Measurements from ENCODE around the gene SCFD2.

DNA sequence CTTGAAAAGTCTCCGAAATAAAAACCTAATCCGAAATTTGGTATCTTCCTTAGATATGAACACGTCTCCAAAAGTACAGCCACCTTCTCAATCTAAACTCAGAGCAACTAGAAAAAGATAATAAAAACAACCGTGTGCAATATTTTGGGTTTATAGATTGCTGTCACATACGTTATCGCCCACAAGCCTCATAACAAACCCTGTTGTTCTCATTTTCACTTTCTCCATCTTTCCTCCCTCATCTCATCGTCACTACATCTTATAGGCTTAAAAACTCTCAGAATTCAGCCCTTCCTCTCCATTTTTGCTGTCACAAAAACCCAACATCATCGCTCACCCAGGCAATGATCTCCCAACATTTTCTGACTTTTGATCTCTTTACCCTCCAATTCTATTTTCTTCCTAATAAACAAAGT lies 448 bp upstream of the SCFD2 start:
- TF ChIP-seq, protein P1, sequence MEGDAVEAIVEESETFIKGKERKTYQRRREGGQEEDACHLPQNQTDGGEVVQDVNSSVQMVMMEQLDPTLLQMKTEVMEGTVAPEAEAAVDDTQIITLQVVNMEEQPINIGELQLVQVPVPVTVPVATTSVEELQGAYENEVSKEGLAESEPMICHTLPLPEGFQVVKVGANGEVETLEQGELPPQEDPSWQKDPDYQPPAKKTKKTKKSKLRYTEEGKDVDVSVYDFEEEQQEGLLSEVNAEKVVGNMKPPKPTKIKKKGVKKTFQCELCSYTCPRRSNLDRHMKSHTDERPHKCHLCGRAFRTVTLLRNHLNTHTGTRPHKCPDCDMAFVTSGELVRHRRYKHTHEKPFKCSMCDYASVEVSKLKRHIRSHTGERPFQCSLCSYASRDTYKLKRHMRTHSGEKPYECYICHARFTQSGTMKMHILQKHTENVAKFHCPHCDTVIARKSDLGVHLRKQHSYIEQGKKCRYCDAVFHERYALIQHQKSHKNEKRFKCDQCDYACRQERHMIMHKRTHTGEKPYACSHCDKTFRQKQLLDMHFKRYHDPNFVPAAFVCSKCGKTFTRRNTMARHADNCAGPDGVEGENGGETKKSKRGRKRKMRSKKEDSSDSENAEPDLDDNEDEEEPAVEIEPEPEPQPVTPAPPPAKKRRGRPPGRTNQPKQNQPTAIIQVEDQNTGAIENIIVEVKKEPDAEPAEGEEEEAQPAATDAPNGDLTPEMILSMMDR (IDR thresholded peaks at IDR 0.05), result no peak
- TF ChIP-seq, protein P2, sequence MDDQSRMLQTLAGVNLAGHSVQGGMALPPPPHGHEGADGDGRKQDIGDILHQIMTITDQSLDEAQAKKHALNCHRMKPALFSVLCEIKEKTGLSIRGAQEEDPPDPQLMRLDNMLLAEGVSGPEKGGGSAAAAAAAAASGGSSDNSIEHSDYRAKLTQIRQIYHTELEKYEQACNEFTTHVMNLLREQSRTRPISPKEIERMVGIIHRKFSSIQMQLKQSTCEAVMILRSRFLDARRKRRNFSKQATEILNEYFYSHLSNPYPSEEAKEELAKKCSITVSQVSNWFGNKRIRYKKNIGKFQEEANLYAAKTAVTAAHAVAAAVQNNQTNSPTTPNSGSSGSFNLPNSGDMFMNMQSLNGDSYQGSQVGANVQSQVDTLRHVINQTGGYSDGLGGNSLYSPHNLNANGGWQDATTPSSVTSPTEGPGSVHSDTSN (IDR thresholded peaks at IDR 0.05), result no peak
- no peak for TF ChIP-seq TAF1 (IDR thresholded peaks at IDR 0.05; ENCODE audit: borderline replicate concordance, low read depth, low read length)
- TF ChIP-seq EZH2phosphoT487 (IDR thresholded peaks at IDR 0.05; ENCODE audit: borderline replicate concordance, low read depth), result no peak
- no peak for TF ChIP-seq SMC3 (IDR thresholded peaks at IDR 0.05; ENCODE audit: low read depth, low read length)
- TF ChIP-seq RAD21 (IDR thresholded peaks at IDR 0.05; ENCODE audit: low read length), result no peak
